WI38 (cell line): ENCODE measurements around the gene TAF12.
"Not testable (repeated sequence)": the region's sequence is repeated elsewhere in the genome, so short reads cannot be mapped to it uniquely, and the experiment has no call there.

Experiments used
- H3K4me3 ChIP-seq: 2 replicates; pipeline ENCODE4 v1.5.1; 2011; ENCODE audit warnings: low read depth, mild to moderate bottlenecking, control low read depth, low read length
- TF ChIP-seq, protein P1 (sequence below): IDR thresholded peaks from 2 replicates; pipeline ENCODE4 v1.5.1; 2012; ENCODE audit warnings: low read depth, mild to moderate bottlenecking, control low read depth, low read length

Gene TAF12

DNA sequence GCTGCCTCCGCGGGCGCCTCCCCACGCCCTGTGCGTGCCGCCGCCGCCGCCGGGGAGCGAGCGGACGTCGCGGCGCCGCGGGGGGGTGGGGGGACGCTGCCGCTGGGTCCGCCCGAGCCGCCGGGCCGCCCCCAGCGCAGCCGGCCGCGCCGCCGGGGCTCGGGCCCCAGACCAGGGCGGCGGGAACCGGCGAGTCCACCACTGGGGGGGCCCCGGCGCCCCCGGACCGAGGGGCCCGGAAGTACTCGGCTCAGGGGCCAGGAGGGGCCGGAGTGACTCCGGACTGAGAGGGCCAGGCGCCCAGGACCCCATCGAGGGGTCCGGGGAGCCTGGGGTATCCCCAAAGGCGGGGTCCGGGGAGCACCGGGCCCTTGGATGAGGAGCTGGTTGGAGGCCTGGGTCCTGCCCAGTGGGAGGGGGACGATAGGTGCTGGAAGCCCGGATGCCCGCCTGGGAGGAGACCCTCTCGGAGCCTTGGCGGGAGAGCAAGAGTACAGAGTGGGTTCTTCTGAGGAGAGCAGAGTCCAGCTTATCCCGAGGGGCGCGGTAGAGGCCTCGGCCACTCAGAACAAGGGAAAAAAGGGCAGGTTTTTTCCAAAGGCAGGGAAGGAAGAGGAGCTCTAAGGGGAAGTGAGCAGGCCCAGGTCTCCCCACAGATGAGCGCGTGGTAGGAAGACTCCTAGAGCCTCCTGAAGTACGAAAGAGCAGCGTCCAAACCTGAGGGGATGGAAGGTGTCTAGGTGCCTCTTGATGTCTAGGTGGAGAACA, 26.3 kb upstream of the TAF12 start:
- TF ChIP-seq, protein P1, sequence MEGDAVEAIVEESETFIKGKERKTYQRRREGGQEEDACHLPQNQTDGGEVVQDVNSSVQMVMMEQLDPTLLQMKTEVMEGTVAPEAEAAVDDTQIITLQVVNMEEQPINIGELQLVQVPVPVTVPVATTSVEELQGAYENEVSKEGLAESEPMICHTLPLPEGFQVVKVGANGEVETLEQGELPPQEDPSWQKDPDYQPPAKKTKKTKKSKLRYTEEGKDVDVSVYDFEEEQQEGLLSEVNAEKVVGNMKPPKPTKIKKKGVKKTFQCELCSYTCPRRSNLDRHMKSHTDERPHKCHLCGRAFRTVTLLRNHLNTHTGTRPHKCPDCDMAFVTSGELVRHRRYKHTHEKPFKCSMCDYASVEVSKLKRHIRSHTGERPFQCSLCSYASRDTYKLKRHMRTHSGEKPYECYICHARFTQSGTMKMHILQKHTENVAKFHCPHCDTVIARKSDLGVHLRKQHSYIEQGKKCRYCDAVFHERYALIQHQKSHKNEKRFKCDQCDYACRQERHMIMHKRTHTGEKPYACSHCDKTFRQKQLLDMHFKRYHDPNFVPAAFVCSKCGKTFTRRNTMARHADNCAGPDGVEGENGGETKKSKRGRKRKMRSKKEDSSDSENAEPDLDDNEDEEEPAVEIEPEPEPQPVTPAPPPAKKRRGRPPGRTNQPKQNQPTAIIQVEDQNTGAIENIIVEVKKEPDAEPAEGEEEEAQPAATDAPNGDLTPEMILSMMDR: no peak
- H3K4me3 ChIP-seq: peak overlapping the region; percentile 89

DNA sequence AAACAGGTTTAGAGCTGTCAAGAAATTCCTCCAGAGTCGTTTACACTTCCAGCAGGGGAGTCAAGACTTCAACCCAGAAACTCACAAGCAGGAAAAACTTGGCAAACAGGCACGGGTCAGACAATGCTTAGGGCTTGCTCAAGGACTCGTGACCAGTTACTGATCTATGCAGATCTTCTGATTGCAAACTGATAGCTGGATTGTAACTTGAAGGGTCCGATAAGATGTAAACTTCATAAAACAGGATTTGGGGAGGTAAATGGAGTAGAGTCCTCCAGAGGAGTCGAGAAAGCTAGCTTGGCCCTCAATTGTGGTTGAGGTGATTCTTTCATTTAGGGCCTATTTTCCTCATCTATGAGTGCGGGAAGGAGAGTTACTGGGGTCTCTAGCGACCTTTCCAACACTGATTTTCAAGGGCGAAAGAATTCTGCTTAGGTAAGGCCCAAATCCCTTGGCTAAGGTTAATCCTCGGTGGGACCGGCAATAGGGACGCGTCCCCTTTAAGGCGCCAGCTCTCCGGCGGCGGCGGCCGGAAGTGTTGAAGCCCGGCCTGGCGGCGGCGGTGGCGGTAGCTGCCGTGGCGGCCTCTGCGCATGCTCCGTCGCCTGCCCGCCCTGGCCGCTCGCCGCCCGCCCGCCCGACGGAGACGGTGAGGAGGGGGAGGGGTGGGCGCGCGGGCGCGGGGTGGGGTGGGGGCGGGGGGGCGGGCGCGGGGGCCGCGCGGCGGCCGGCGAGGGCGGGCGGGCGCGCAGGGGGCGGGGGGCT, 25.5 kb upstream of the TAF12 start, which contains the start of gene GMEB1:
Gene GMEB1 (plus strand): TSS at position 594 of the 765 bp plus-strand sequence. CDS start 14,829 bp downstream, outside the sequence.
- peak within 1 kb of the TSS; percentile 89 for H3K4me3 ChIP-seq
- TF ChIP-seq, protein P1: no peak

DNA sequence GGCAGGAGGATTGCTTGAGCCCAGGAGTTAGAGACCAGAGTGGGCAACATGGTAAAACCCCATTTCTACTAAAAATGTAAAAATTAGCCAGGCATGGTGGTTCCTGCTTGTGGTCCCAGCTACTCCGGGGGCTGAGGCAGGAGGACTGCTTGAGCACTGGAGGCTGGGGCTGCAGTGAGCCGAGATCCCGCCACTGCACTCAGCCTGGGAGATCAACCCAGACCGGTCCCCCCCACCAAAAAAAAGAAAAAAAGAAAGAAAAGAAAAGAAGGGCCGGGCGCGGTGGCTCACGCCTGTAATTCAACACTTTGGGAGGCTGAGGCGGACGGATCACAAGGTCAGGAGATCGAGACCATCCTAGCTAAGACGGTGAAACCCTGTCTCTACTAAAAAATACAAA, 23.9 kb upstream of the TAF12 start:
- TF ChIP-seq, protein P1: no peak
- no peak overlapping the region for H3K4me3 ChIP-seq

DNA sequence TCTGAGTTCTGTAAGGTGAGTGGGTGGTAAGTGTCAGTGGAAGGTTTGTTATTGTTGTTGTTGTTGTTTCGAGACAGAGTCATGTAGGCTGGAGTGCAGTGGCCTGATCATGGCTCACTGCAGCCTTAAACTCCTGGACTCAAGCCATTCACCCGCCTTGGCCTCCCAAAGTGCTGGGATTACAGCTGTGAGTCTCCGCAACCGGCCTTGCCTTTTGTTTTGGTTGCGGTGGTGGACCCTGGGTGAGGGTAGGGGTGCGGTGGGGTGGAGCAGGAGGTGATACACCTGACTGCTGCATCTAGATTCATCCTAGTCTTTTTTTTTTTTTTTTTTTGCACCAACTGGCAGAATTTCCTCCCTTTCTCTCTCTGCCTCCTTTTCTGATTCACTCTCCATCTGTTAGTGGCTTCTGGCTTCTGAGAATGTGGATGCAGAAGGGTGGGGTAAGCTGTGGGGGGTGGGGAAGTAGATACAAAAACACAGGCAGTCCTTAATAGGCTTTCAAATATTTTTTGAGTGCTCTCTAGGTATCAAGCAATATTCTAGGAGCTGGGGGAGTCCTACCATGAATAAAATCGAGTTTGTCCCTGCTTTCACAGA, 21.1 kb upstream of the TAF12 start:
- TF ChIP-seq, protein P1: no peak
- H3K4me3 ChIP-seq: no peak overlapping the region

DNA sequence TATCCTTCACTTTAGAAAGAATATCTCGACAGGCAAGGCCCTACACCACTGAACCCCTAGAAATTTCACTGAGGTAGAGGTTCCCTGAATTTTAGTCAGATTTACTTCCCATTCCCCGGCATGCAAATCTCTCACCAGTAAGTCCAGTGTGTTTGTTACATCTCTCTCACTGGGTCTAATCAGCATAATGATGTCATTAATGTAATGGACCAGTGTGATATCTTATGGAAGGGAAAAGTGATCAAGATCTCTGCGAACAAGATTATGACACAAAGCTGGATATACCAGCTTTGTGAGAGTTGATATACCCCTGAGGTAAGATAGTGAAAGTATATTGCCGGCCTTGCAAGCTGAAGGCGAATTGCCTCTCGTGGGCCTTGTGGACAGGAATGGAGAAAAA, 13.5 kb upstream of the TAF12 start:
- no peak overlapping the region for H3K4me3 ChIP-seq
- TF ChIP-seq, protein P1: no peak

DNA sequence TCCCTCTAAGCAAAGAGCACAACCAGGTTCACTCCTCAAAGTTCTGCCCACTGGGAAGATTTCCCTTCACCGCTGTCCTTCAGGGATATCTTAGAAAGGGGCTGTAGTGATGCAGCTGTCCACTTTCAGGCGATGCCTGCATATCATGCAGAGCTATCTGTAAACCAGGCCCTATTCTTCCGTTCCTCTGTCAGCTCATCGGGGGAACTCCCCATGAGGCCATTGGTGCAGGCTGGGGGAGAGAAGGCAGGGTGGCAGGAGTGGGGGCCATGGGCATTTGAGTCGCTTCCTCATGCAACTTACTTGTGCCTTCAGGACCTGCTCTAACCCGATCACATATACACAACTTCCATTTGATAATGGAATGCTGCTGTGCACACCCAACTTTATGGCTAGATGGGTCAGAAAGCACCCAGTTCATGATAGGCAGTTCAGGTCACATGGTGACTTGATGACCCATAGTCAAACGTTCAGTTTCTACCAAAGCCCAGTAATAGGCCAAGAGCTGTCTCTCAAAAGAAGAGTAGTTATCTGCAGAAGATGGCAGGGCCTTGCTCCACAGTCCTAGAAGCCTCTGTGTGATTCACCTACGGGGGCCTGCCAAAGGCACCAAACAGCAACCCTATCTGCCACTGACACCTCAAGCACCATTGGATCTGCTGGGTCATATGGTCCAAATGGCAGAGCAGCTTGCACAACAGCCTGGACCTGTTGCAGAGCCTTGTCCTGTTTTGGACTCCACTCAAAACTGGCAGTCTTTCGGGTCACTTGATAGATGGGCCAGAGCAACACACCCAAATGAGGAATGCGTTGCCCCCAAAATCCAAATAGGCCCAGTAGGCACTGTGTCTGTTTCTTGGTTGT, 12.8 kb upstream of the TAF12 start:
- H3K4me3 ChIP-seq: not testable (repeated sequence)

DNA sequence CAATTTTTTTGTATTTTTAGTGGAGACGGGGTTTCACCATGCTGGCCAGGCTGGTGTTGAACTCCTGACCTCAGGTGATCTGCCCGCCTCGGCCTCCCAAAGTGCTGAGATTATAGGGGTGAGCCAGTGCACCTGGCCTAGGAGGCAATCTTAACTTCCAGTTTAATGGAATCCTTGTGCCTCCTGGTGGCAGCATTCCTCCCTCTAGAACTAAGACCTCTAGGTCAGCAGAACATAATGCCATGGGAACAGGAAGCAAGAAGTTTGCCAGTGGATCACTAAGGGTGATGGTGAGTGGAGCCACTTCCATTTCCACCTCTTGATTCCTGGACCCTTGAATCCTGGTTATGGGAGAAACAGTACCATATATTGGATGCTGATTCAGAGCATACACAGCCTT, 11.0 kb upstream of the TAF12 start:
- H3K4me3 ChIP-seq: not testable (repeated sequence)
- TF ChIP-seq, protein P1: peak; percentile 26

DNA sequence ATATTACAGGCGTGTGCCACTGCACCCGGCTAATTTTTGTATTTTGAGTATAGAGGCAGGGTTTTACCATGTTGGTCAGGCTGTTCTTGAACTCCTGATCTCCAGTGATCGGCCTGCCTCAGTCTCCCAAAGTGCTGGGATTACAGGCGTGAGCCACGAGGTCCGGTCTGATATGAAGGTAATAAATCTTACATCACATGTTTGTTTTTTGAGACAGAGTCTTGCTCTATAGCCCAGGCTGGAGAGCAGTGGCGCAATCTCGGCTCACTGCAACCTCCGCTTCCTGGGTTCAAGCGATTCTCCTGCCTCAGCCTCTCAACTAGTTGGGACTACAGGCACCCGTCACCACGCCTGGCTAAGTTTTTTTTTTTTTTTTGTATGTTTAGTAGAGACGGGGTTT, 10.2 kb upstream of the TAF12 start:
- not testable (repeated sequence) for H3K4me3 ChIP-seq
